ENCODE data around the gene POLDIP2.

DNA sequence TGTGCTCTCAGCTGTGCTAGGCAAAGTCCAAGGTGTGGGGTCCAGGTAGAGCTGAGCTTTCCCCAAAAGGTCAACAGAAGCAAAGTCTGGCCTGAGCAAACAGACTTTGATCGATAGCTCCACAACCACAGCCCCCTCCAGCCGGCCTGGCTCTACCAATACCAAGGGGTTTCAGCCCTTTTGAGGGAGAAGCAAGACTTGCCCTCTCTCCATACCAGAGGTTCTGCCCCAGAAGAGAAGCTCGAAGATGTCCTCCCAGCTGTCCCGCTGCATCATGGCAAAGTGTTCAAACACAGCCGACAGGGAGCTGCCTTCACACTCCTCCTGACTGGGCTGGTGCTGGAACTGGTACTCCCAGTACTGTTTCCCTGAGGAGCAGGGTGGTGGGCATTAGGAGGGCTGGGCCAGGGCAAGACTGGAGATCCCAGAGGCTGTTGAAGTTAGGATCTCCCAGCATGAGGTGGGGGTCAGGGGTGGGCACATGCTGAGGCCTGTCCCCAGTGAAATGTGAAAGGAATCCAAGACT lies 11.0 kb upstream of the POLDIP2 start:
- TF ChIP-seq POLR2AphosphoS5 (IDR thresholded peaks at IDR 0.05; ENCODE audit: low read depth, low read length) (no peak), SIN3A (IDR thresholded peaks at IDR 0.05; ENCODE audit: borderline replicate concordance, insufficient read depth, low read length) (no peak)
- TF ChIP-seq, protein P1, sequence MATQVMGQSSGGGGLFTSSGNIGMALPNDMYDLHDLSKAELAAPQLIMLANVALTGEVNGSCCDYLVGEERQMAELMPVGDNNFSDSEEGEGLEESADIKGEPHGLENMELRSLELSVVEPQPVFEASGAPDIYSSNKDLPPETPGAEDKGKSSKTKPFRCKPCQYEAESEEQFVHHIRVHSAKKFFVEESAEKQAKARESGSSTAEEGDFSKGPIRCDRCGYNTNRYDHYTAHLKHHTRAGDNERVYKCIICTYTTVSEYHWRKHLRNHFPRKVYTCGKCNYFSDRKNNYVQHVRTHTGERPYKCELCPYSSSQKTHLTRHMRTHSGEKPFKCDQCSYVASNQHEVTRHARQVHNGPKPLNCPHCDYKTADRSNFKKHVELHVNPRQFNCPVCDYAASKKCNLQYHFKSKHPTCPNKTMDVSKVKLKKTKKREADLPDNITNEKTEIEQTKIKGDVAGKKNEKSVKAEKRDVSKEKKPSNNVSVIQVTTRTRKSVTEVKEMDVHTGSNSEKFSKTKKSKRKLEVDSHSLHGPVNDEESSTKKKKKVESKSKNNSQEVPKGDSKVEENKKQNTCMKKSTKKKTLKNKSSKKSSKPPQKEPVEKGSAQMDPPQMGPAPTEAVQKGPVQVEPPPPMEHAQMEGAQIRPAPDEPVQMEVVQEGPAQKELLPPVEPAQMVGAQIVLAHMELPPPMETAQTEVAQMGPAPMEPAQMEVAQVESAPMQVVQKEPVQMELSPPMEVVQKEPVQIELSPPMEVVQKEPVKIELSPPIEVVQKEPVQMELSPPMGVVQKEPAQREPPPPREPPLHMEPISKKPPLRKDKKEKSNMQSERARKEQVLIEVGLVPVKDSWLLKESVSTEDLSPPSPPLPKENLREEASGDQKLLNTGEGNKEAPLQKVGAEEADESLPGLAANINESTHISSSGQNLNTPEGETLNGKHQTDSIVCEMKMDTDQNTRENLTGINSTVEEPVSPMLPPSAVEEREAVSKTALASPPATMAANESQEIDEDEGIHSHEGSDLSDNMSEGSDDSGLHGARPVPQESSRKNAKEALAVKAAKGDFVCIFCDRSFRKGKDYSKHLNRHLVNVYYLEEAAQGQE (IDR thresholded peaks at IDR 0.05; ENCODE audit: insufficient read depth in 1 of 2, low read depth in 2 of 2, low read length in 2 of 2), result no peak
